ENCODE results near the gene SPOCK1. TPM values are rescaled to one million over a fixed set of nuclear protein-coding genes. Genes with fewer than 3 reads are reported as not detected.

SPOCK1 gene
- total and polyA plus RNA-seq, 2 of the 4 experiments (the other 2 are of a cell fraction), result 5.0 to 20.3 TPM

GRCh38 chr5:137122558-137122957 lies 376.6 kb downstream of the SPOCK1 start:
- TF ChIP-seq CHD1 (IDR thresholded peaks at IDR 0.05; ENCODE audit: low read depth, low read length), result no peak
- TF ChIP-seq, protein P1, sequence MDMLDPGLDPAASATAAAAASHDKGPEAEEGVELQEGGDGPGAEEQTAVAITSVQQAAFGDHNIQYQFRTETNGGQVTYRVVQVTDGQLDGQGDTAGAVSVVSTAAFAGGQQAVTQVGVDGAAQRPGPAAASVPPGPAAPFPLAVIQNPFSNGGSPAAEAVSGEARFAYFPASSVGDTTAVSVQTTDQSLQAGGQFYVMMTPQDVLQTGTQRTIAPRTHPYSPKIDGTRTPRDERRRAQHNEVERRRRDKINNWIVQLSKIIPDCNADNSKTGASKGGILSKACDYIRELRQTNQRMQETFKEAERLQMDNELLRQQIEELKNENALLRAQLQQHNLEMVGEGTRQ (IDR thresholded peaks at IDR 0.05; ENCODE audit: low read depth, low read length), result no peak
- TF ChIP-seq CTCF (conservative IDR thresholded peaks at IDR 0.05; ENCODE audit: low read depth, low read length), result no peak
- TF ChIP-seq BHLHE40 (IDR thresholded peaks at IDR 0.05; ENCODE audit: low read depth, low read length), result no peak
- no peak for TF ChIP-seq SMC3 (IDR thresholded peaks at IDR 0.05; ENCODE audit: low read depth, low read length)
- TF ChIP-seq NFE2L2 (IDR thresholded peaks at IDR 0.05; ENCODE audit: low read depth, low read length), result no peak
- no peak for TF ChIP-seq ELK1 (IDR thresholded peaks at IDR 0.05; ENCODE audit: borderline replicate concordance, low read depth, low read length)
- TF ChIP-seq FOS (IDR thresholded peaks at IDR 0.05; ENCODE audit: low read depth, low read length), result no peak
- no peak for TF ChIP-seq POLR2A (IDR thresholded peaks at IDR 0.05; ENCODE audit: low read depth, low read length)
- no peak for TF ChIP-seq MAFK (IDR thresholded peaks at IDR 0.05; ENCODE audit: low read depth, low read length)
- TF ChIP-seq MAZ (IDR thresholded peaks at IDR 0.05; ENCODE audit: borderline replicate concordance, low read depth, low read length), result no peak
- TF ChIP-seq RCOR1 (IDR thresholded peaks at IDR 0.05; ENCODE audit: insufficient replicate concordance, low read length), result no peak
- TF ChIP-seq MXI1 (IDR thresholded peaks at IDR 0.05; ENCODE audit: borderline replicate concordance, low read depth, low read length), result no peak
- no peak for TF ChIP-seq RFX5 (IDR thresholded peaks at IDR 0.05; ENCODE audit: low read depth, low read length)
- TF ChIP-seq CEBPB (IDR thresholded peaks at IDR 0.05; ENCODE audit: low read depth, low read length), result no peak
- no peak for TF ChIP-seq RAD21 (IDR thresholded peaks at IDR 0.05; ENCODE audit: low read length)
- in situ Hi-C loops (cut with MboI; ENCODE audit: low sequenced_read_pairs), result no loop called here
- intact Hi-C loops (cut with micrococcal nuclease), result no loop called here
- H4K91ac ChIP-seq (ENCODE audit: insufficient read depth, low read depth, low read length), result no peak overlapping the region
- H3K79me1 ChIP-seq (ENCODE audit: low read depth in 1 of 2, low read length in 2 of 2), result no peaks in the 10 kb centered on the region
- no peaks in the 10 kb centered on the region for H3K9me1 ChIP-seq (ENCODE audit: insufficient read depth, low read length)
- no peak overlapping the region for H3K27ac ChIP-seq (ENCODE audit: insufficient read depth, low read length)
- no peak overlapping the region for H2AK9ac ChIP-seq (replicated peaks; ENCODE audit: low read depth, low read length, poor library complexity)
- dilution Hi-C loops (cut with HindIII; ENCODE audit: low sequenced_read_pairs, unreplicated experiment), result no loop called here
- no peak overlapping the region for H3K14ac ChIP-seq (replicated peaks; ENCODE audit: low read depth, low read length)
- WGBS, 2 experiments (ENCODE audit: extremely low coverage in 2 of 2, insufficient read length in 1 of 2), result no CpG with 5 or more reads among the region's 2 CpGs
- H3K27me3 ChIP-seq (ENCODE audit: control insufficient read depth, insufficient read depth, low read length), result no peaks in the 10 kb centered on the region
- CTCF ChIA-PET, result interaction anchor here (0.6 kb wide), 1 partner anchor 524 kb away, joined by 3 read pairs; no protein-coding TSS in a partner anchor
- H3K36me3 ChIP-seq (ENCODE audit: control insufficient read depth, insufficient read depth, low read length), result no peaks in the 10 kb centered on the region
- no peak for DNase-seq
- POLR2A ChIA-PET (ENCODE audit: unreplicated experiment), result no interaction called here
- H4K5ac ChIP-seq (ENCODE audit: low read depth, low read length), result no peak overlapping the region
- no peak overlapping the region for H2BK5ac ChIP-seq (ENCODE audit: low read depth, low read length, poor library complexity, severe bottlenecking)
- H2BK15ac ChIP-seq (ENCODE audit: low read depth, low read length), result no peak overlapping the region
- no peak overlapping the region for H3K4me3 ChIP-seq (ENCODE audit: insufficient read depth, low read depth, low read length)
- H3K23ac ChIP-seq (ENCODE audit: low read depth, low read length), result no peak overlapping the region
- no peak overlapping the region for H3K4me2 ChIP-seq (ENCODE audit: low read depth, low read length)
- no peaks in the 10 kb centered on the region for H3K4me1 ChIP-seq (ENCODE audit: control insufficient read depth, insufficient read depth, low read length)
- H4K8ac ChIP-seq (ENCODE audit: low read depth in 2 of 2, low read length in 2 of 2), result no peak overlapping the region
- H3K18ac ChIP-seq (ENCODE audit: low read depth, low read length), result no peak overlapping the region
- no peaks in the 10 kb centered on the region for H3K9me3 ChIP-seq (ENCODE audit: control insufficient read depth, insufficient read depth, low read length)
- no peak overlapping the region for H2AFZ ChIP-seq (replicated peaks; ENCODE audit: low read length, poor library complexity)
- H3K4ac ChIP-seq (ENCODE audit: low read depth, low read length), result no peak overlapping the region
- no peak overlapping the region for H3K9ac ChIP-seq (ENCODE audit: low read depth, low read length)
- H3K56ac ChIP-seq (ENCODE audit: extremely low read depth, insufficient read depth, low read length), result no peak overlapping the region
- no TSS peak for BruUV-seq (replicated peaks)
- ATAC-seq (ENCODE audit: low read depth), result no peak
- no peak overlapping the region for H2BK20ac ChIP-seq (ENCODE audit: low read depth, low read length)
- H4K20me1 ChIP-seq (ENCODE audit: insufficient read depth, low read length), result no peaks in the 10 kb centered on the region
- H2BK120ac ChIP-seq (ENCODE audit: low read depth, low read length), result no peak overlapping the region
- no peak overlapping the region for H2AK5ac ChIP-seq (ENCODE audit: low read depth, low read length)

All from IMR-90 (cell line).